Activated CD8-positive, alpha-beta memory T cell treated with anti-CD3 and anti-CD28 coated beads for 24 hours (primary cell): ENCODE data around the gene WNT4.

Experiments
- DNase-seq: peaks from one replicate; pipeline ENCODE4 v3.0.0-alpha.2; 2020

WNT4 gene

GRCh38 chr1:22128392-22128791 is 14.5 kb downstream of the WNT4 start:
- DNase-seq, result no peak

DNA sequence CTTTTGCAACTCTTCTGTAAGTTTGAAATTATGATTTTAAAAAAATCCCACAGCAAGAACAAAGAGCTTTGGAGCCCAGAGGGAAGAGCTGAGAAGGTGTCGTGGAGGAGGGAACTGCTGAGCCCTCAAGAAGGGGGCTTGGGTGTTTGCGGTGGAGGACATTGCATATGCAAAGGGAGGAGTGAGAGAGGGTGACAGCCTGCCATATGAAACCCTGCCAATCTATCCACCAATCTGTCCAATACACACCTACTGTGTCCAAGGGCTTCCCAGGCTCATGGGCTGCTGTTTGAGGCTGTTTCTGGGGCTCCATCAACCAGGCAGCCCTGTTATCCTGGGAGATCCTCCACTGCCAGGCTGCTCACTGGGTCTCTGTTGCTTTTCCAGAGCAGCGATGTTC is 15.2 kb downstream of the WNT4 start:
- no peak for DNase-seq

GRCh38 chr1:22127248-22127647 is 15.6 kb downstream of the WNT4 start:
- DNase-seq, result no peak

DNA sequence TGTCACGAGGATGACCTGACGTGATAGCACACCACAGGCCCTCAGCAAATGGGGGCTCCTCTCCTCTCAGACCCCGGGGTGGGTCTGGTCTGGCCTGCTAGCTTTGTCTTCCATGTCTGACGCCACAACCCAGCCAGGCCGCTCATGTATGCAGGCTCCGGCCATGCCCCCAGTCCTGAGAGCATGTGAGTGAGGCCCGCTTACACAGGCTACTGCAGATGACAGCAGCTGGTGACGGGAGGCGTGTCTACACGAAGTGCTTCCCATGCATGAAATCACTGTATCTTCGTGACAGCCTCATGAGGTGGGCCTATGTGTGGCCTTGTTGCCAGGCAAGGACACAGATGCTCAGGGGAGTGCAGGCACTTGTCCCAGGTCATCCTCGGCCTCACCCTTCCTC is 16.4 kb downstream of the WNT4 start:
- no peak for DNase-seq

GRCh38 chr1:22124592-22125229 is 18.2 kb downstream of the WNT4 start:
- no peak for DNase-seq

DNA sequence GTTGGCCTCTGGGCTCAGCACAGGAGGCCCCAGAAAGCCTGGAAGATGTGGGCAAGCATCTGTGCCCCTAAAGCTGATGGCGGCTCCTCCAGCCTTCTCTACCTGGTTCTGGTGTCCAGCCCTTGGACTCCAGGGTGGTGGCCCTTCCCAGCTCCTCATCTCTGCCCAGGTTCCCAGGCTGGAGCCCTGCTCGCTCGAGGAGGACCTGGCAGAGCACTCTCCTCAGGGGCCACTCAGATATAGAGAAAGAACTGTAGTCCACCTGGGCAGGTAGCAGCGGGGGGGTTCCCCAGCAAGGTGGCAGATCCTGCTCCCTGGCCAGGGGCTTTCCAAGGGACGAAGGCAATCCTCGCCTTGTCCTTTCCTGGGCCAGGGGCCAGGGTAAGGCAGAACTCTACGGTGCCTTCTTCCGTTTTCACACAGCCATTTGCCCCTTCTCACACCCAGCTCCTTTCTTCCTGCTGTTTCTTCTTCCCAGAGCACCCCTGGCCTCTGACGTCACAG is 18.9 kb downstream of the WNT4 start:
- DNase-seq, result no peak

- no peak for DNase-seq
These were observed 19.9 kb downstream of the WNT4 start for GRCh38 chr1:22123071-22123390.

DNA sequence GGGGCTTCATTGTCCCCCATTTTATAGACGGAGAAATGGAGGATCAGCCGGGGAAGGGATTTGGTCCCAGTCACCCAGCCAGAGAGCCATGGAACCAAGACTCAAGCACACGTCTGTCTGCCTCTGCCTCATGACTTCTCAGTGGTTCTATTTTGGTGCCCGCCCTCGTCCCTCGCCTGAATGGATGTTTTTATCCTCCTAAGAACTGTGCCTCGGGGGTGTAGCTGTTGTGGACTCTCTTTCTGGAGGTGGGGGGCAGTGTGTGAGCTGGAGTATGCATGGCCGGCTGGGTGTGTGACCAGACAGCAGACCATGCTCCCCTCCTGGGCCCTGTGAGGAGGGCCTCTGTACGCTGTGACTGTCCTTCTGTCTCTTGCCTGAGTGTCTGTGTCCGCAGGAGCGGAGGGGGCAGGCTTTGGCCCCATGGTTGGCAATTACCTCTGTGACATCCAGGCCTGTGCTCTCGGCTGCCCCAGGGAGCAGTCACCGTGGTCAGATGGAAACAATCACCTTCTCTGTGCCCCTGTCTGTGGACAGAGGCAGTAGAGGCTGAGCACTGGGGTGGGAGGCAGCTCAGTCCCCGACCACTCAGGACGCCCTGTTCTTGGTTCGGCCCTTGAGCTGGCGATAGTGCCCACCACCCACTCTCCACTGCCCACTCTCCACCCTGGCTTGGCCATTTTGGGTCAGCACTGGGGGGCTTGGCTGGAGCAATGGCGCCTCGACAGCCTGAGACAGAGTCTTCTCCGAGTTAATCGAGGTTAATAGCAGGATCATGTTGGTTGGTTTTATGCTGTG is 20.4 kb downstream of the WNT4 start:
- no peak for DNase-seq

GRCh38 chr1:22121421-22121911 is 21.4 kb downstream of the WNT4 start:
- DNase-seq, result no peak

GRCh38 chr1:22120469-22120790 is 22.5 kb downstream of the WNT4 start:
- DNase-seq, result no peak

DNA sequence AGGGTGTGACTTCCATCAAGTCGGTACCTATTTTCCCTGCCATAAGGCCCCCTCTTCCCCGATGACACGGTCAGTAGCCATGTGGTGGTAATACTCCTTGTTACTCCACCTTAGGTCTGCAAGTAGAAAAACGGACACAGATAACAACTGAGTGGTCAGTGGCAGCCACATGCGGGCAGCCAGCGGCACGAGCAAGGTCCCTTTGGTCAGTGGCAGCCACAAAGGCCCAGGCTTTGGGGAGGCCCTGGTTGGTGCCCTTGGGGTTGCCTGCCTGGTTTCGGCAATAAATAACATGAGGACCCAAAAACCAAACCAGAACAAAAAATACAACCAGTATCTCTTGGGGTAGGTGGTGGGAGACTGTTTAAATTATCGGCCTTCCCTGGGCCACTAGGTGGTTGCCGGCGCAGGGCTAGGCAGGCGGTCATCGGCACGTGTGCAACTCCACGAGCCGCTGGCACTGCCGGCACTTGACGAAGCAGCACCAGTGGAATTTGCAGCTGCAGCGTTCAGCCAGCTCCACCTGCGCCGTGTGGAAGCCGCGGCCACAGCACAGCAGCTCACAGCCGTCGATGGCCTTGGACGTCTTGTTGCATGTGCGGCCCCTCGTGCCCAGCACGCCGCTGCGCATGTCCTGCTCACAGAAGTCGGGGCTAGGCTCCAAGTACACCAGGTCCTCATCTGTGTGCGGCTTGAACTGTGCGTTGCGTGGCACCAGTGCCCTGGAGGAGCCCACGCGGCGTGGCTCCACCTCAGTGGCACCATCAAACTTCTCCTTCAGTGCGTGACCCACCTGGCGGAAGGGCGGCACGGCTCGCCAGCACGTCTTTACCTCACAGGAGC is 23.1 kb downstream of the WNT4 start:
- DNase-seq, result no peak

DNA sequence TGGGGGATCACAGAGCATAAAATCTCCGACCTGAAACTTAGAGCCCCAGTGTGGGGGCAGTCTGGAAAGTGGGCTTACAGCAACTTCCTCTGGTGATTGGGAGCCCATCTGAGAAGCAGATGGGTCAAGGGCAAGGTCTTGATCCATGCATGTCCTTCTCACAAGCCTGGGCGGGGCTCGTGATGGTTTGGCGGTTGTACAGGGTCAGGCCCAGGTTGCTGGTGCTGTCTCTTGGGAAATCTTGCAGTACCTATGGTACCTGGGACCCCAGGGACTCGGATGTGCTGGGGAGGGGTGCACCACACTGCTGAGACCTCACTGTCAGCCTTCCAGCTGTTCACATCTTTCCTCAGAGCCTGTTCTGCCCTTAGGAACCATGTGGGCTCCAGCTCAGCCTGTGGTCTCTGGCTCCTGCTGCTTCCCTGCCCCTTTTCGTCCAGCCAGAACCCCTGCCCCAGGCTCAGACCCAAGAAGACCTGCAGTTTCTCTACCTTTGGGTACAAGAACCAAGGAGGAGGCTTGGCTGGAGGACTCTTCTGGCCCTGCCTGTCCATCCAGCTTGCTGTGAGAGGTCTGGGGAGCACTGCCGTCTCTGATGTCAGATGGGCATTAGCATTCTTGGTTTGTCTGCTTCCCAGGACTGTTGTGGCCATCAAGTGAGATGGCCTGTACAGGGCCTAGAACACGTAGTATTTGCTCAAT is 24.5 kb downstream of the WNT4 start:
- DNase-seq, result no peak

GRCh38 chr1:22117851-22118250 is 25.0 kb downstream of the WNT4 start:
- no peak for DNase-seq

- DNase-seq, result no peak
These were observed 25.7 kb downstream of the WNT4 start for GRCh38 chr1:22117238-22117637.

DNA sequence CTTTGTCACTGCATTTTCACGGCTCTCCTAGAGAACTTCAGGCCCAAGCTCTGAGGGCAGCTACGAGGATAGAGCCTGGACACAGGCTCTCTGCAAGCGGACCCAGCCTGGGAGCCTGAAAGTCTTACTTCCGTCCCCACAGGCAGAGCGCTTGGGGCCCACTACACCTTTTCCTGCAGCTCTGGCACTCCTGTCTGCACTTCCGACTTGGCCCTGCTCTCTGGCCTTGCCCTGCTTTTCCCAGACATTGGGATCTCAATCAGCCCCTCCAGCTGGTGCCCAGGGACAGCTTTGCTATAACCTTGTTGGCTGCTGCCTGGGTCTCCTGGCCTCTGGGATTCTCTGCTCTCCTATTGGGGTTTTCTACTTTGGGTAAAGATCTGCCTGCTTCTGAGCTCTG is 27.6 kb downstream of the WNT4 start:
- no peak for DNase-seq

GRCh38 chr1:22114083-22115012 is 28.5 kb downstream of the WNT4 start:
- no peak for DNase-seq

- no peak for DNase-seq
These were observed 30.3 kb downstream of the WNT4 start for GRCh38 chr1:22112554-22112953.

DNA sequence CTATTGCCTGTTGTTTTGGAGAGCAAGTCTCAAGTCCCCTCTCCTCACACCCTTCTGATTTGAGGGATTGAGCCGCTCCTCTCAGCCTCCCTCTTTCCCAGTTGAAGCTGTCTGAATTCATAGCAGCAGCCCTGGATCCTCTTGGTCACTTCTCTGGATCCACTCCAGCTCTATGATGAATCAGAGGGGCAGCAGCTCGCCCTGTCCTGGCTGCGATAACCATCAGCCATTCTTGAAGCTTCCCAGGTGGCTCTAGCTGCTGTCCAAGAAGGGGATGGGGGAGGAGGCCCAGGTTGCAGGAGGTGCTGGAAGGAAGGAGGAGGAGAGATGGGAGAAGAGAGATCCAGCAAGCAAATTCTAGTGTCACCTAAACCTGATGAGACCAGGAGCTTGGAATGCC is 31.3 kb downstream of the WNT4 start:
- no peak for DNase-seq

GRCh38 chr1:22111115-22111514 is 31.8 kb downstream of the WNT4 start:
- DNase-seq, result no peak

DNA sequence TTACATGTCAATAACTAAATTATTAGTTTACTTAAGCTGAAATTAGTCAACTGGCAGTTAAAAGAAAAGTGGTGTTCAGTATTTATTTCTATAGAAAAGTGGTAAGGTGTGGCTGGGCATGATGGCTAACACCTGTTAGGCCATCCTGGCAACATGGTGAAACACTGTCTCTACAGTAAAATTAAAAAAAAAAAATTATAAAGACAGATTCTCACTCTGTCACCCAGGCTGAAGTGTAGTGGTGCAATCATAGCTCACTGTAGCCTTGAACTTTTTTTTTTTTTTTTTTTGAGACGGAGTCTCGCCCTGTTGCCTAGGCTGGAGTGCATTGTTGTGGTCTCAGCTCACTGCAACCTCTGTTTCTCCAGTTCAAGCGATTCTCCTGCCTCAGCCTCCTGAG is 32.9 kb downstream of the WNT4 start:
- no peak for DNase-seq

- peak; percentile 49 for DNase-seq
These were observed 34.4 kb downstream of the WNT4 start for GRCh38 chr1:22108339-22109105.
